Measurements from ENCODE around the gene SUPT4H1.

DNA sequence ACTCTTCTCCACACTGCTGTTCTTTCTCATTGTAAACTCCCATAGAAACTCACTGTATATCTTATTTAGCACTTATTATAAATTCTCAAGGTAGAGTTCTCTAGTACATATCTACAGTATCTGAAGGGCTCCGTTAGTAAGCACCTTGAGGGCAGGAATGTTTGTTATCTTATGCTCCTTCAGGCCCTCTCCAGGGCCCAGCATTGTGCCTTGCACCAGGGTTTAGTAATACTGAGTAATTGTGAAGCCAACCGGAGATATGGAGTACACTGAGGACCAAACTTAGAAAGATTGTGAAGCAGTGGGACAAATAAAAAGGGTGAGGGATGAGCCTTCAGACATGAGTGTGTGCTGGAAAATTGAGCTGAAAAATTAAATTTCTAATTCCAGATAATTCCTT, 38.9 kb upstream of the SUPT4H1 start:
- no peak for TF ChIP-seq POLR2A (IDR thresholded peaks at IDR 0.05)
- TF ChIP-seq, protein P1, sequence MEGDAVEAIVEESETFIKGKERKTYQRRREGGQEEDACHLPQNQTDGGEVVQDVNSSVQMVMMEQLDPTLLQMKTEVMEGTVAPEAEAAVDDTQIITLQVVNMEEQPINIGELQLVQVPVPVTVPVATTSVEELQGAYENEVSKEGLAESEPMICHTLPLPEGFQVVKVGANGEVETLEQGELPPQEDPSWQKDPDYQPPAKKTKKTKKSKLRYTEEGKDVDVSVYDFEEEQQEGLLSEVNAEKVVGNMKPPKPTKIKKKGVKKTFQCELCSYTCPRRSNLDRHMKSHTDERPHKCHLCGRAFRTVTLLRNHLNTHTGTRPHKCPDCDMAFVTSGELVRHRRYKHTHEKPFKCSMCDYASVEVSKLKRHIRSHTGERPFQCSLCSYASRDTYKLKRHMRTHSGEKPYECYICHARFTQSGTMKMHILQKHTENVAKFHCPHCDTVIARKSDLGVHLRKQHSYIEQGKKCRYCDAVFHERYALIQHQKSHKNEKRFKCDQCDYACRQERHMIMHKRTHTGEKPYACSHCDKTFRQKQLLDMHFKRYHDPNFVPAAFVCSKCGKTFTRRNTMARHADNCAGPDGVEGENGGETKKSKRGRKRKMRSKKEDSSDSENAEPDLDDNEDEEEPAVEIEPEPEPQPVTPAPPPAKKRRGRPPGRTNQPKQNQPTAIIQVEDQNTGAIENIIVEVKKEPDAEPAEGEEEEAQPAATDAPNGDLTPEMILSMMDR (IDR thresholded peaks at IDR 0.05): no peak

All from thyroid gland (tissue), 4 donors.